Heart left ventricle (tissue), 13 donors: ENCODE results near the gene HTT.

Source experiments
- CTCF ChIP-seq, 12 donors: fragments of 200-600 bp; sonication (generic) in 4 of 12; IDR thresholded peaks; one replicate each; pipeline versions ENCODE4 v1.5.0 to v1.8.0; 2018 to 2022; ENCODE audit warnings: antibody characterized with exemption in 12 of 12, mild to moderate bottlenecking in 5 of 12
- POLR2A ChIP-seq, 2 donors: fragments of 450-650 bp; IDR thresholded peaks; one replicate each; pipeline ENCODE4 v1.6.1; 2017; ENCODE audit warnings: antibody characterized with exemption in 2 of 2, mild to moderate bottlenecking in 2 of 2, moderate library complexity in 2 of 2
- donor health status: ischemic (EF 13 %, LVEDD 7.1; RV severe dilation, severe dysfunction).
- donor health status: DM: no; HTN: yes; CAD: no.
- donor health status: DM: no; HTN: no; CAD: no.
- donor health status: ischemic (EF 25% LVEDD 6.9; RV normal size, moderate dysfunction).
- donor health status: ischemic (EF 25% LVEDD 5.7; RV mildly dilated, moderate dysfunction).
- donor health status: ischemic (EF 35%, LVEDD 5.7; RV mildly dilated, moderate dysfunction).
- donor health status: nonischemic (EF 11% LVEDD 7.7; RV severe dilation, severe dysfunction).
- donor health status: DM: yes; HTN: yes; CAD: no.
- donor health status: PGD.
- donor health status: ischemic (EF 29% LVEDD 5.4; RV normal size, mild dysfunction).
- donor health status: nonischemic (EF 23%, LVEDD 6.1; RV moderate dilation, normal function).

GRCh38 chr4:3111461-3111860 is 37.0 kb downstream of the HTT start:
- TF ChIP-seq CTCF (IDR thresholded peaks at IDR 0.05): no peak
- no peak for TF ChIP-seq POLR2A (IDR thresholded peaks at IDR 0.05)
